GM12892 (cell line): ENCODE results near the gene NPC1L1.

Source experiments
- POLR2A ChIP-seq: IDR thresholded peaks from 2 replicates; pipeline ENCODE4 v1.6.1; 2011; ENCODE audit warnings: low read depth, low read length, control low read depth
- POLR2AphosphoS5 ChIP-seq: IDR thresholded peaks from 2 replicates; pipeline ENCODE4 v1.6.1; 2011; ENCODE audit warnings: low read depth, low read length, control low read depth
- TAF1 ChIP-seq: IDR thresholded peaks from 2 replicates; pipeline ENCODE4 v1.6.1; 2011; ENCODE audit warnings: low read depth, mild to moderate bottlenecking, control low read depth, low read length, borderline replicate concordance

- no peak for TF ChIP-seq POLR2A
- no peak for TF ChIP-seq TAF1
- no peak for TF ChIP-seq POLR2AphosphoS5
These were observed 25.6 kb upstream of the NPC1L1 start for GRCh38 chr7:44566680-44567079.
